ENCODE results near the gene PGAP2.
"Not testable (repeated sequence)": the region's sequence is repeated elsewhere in the genome, so short reads cannot be mapped to it uniquely, and the experiment has no call there.

The PGAP2 gene

DNA sequence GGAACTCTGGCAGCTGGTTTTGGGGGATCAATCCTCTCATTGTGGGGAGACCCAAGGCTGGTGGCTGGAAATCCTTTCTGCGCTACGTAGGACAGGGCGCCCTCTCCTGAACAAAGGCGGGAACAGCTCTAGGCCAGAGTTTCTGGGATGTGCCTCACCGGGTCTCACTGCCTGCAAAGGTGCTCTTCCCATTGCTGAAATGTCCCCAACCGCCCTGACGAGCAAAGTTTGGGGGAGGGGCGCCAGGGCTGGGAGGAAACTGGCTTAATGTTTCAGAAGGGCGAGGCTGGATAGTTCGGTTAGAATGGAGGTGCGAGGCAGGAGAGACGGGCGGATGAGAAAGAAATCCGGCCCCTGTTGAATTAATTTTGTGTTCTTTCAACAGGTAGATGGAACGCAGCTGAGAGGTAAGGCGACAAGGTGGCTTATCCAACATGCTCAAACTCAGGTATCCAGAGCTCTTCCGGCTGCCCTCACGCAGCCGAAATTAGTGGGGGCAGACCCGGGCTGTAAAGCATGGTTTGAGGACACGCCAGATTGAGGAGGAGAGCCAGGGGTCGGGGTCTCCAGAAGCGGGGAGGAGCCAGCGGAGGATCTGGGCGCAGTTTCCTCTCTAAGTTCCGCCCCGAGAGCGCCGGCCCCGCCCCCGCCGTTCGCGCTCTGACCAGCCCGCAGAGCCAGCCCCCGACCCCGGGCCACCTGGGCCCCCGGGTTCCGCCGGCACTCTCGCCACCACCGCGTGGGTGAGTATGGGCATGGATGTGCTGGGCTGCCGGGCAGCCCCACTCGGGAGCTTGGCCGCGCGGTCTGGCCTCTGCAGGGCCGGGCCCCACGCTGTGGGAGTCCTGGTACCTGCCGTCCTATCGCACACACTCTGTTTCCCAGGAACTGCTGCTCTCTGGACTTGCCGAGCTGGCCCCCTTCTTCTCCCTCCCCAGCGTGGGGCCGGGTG, at the start of gene PGAP2:
PGAP2 (plus strand) TSS at position 652 of the 952 bp plus-strand sequence. CDS start 2,700 bp downstream, outside the sequence.
- DNase-seq (ENCODE audit: extremely low read depth in 1 of 2, low read depth in 1 of 2), result peak in 1 of 2 donors; percentile 29

DNA sequence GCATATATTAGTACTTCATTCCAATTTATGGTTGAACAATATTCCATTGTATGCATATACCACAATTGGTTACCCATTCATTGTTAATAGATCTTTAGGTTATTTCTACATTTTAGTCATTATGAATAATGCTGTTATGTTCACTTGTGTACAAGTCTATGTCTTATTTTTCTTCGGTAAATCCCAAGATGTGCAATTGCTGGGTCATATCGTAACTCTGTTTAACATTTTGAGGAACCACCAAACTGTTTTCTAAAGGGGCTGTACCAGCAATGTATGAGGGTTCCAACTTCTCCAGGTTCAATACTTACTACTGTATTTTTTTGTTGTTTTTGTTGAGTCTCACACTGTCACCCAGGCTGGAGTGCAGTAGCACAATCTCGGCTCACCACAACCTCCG, 44.1 kb upstream of the PGAP2 start:
- no peak for DNase-seq (ENCODE audit: extremely low read depth in 1 of 2, low read depth in 1 of 2)

DNA sequence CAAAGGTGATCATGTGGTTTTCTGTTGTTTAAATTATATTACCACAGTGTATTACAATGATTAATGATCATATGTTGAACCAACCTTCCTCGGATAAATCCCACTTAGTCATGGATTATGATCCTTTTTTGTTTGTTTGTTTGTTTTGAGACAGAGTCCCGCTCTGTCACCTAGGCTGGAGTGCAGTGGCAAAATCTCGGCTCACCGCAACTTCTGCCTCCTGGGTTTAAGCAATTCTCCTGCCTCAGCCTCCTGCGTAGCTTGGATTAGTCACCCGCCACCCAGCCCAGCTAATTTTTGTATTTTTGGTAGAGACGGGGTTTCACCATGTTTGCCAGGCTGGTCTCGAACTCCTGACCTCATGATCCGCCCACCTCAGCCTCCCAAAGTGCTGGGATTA, 41.5 kb upstream of the PGAP2 start:
- DNase-seq (ENCODE audit: extremely low read depth in 1 of 2, low read depth in 1 of 2), result not testable (repeated sequence)

DNA sequence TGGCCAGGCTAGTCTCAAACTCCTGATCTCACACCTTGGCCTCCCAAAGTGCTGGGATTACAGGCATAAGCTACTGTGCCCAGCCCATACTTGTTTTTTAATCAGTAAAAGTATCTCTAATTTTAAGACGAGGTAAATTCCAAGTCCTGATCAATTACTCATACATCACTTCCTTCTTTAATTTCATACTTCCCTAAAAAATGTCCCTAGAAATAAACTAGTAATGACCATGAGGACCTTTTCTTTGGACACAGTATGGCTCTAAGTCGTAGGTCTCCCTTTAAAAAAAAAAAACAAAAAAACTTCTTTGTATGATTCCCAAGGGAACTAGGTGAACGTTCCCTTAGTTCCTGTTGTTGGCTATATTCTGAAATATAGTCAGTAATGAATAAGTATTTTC, 40.8 kb upstream of the PGAP2 start:
- no peak for DNase-seq (ENCODE audit: extremely low read depth in 1 of 2, low read depth in 1 of 2)

- DNase-seq (ENCODE audit: extremely low read depth in 1 of 2, low read depth in 1 of 2), result no peak
These were observed 35.2 kb upstream of the PGAP2 start for GRCh38 chr11:3773180-3773579.

- no peak for DNase-seq (ENCODE audit: extremely low read depth in 1 of 2, low read depth in 1 of 2)
These were observed 32.5 kb upstream of the PGAP2 start for GRCh38 chr11:3775736-3776406.

DNA sequence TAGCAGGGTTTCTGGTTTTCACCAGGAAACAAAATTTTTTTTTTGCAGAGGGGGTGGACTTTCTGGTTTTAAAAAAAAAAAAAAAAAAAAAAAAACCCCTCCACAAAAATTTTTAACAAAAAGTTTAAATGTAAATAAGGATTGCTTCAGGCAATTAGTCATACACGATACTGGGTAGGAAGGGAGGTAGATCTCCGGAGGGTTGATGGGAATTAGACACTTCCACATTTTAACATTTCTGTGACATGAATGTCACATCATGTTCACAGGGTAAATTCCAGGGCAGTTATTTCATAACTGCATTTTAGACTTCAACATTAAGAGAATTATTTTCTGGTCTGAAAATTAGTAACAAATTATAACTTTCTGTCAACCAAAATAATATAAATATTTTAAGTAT, 26.9 kb upstream of the PGAP2 start:
- no peak for DNase-seq (ENCODE audit: extremely low read depth in 1 of 2, low read depth in 1 of 2)

DNA sequence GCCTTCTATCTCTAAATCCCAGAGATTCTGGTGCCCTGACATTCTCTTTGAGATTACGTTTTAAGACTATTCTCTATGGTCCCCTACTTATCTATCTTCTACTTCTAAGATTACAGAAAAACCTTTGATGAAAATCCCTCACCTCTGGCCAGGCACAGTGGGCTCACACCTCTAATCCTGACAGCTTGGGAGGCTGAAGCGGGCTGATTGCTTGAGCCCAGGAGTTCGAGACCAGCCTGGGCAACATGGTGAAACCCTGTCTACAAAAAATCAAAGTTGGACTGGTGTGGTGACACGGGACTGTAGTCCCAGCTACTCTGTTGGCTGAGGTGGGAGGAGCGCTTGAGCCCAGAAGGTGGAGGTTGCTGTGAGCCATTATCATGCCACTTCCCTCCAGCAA, 25.4 kb upstream of the PGAP2 start:
- no peak for DNase-seq (ENCODE audit: extremely low read depth in 1 of 2, low read depth in 1 of 2)

GRCh38 chr11:3783611-3784010, 24.7 kb upstream of the PGAP2 start:
- no peak for DNase-seq (ENCODE audit: extremely low read depth in 1 of 2, low read depth in 1 of 2)

DNA sequence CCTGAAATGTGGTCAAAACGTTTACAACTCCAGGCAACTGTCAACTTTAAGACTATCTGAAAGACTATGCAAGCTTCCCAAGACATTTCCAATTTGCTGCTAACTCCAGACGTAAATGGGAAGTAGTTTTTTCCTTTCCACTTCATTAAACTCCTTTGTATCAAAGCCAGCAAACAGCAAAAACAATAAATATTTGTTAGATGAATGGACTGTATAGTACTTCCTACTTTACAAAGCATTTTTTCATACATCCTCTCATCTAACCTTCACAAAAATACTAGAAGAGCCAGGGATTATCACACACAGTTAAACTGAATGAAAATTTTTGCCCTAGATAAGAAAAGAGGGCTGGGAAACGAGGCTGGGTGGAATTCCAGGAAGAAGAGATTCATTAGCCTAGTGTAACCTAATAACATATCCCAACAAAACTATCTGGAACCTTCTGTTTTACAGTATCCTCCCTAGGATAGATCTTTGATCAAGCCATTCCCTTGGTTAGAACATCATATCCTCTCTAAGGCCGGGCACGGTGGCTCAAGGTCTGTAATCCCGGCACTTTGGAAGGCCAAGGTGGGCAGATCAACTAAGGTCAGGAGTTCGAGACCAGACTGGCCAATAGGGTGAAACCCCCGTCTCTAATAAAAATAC, 21.5 kb upstream of the PGAP2 start:
- no peak for DNase-seq (ENCODE audit: extremely low read depth in 1 of 2, low read depth in 1 of 2)

GRCh38 chr11:3794387-3794786, 14.0 kb upstream of the PGAP2 start:
- DNase-seq (ENCODE audit: extremely low read depth in 1 of 2, low read depth in 1 of 2), result not testable (repeated sequence)

DNA sequence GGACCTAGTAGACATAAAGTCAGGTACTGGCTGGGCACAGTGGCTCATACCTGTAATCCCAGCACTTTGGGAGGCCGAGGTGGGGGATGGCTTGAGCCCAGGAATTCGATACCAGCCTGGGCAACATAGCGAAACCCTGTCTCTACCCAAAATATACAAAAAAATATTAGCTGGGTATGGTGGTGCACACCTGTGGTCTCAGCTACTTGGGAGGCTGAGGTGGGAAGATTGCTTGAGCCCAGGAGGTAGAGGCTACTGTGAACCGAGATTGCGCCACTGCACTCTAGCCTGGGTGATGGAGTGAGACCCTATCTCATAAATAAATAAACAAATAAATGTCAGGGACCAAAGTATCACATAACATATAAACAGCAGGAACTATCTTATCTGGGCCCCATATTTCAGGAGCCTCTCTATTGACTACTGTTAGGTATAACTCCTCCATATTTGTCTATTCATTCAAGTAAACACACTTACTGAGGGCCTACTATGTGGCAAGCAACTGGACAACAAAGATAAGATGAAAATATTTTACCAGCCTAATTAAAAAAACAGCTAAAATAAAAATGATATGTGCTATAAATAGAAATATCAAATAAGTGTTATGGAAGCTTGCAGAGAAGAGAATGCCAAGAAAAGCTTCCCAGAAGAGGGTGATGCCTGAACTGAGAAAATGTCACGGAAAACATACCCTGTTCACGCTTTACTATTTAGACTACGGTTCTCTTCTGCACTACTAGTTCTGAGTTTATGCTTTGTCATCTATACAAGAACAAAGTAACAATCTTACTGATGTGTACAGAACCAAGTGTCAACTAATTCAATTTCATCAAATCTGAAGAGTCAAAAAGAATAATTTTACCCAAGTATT, 13.0 kb upstream of the PGAP2 start:
- DNase-seq (ENCODE audit: extremely low read depth in 1 of 2, low read depth in 1 of 2), result no peak

DNA sequence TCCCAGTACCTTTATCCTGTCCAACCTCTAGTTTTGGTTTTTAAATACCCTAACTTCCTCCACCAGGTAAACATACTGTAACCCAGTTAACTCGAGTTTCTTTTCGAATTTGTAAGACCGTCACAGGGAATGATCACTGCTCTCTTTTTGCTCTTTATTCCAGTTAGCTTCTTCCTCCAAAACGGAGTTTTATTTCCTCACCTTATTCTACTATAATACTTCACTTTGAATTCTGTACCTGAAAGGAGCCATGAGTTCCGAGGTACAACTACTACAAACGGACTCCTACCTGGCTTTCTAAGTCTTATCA, 12.4 kb upstream of the PGAP2 start:
- DNase-seq (ENCODE audit: extremely low read depth in 1 of 2, low read depth in 1 of 2), result no peak

GRCh38 chr11:3796346-3796745, 12.0 kb upstream of the PGAP2 start:
- DNase-seq (ENCODE audit: extremely low read depth in 1 of 2, low read depth in 1 of 2), result no peak

DNA sequence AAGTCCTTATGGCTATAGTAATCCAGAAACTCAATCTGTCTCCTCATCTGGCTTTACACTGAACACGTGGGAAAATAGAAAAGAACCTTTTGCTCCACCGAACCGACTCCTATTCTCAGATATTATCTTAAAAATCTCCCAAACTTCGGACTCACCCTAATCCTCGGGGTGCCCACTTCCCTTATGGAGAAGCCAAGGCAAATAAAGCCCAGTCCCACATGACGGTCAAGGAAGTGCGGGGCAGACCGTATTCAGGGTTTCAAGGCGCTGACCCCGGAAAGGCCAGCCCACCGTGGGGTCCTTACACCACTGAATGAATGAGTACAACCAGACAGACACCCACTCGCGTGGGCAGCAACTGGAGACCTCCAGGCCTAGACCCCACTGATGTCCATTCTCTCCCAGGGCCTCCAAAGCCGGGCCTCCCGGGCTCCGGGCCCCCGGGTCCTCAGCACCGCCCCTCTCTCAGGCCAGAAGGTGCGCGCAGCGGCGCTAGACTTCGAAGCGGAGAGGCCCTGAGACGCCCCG, 11.5 kb upstream of the PGAP2 start:
- no peak for DNase-seq (ENCODE audit: extremely low read depth in 1 of 2, low read depth in 1 of 2)

GRCh38 chr11:3797329-3798090, 10.8 kb upstream of the PGAP2 start, which contains the start of gene NUP98:
NUP98 (minus strand) TSS chr11:3797554; CDS start chr11:3782117, 15,437 bp downstream.
- DNase-seq (ENCODE audit: extremely low read depth in 1 of 2, low read depth in 1 of 2), result peak; percentile 99 to 100

DNA sequence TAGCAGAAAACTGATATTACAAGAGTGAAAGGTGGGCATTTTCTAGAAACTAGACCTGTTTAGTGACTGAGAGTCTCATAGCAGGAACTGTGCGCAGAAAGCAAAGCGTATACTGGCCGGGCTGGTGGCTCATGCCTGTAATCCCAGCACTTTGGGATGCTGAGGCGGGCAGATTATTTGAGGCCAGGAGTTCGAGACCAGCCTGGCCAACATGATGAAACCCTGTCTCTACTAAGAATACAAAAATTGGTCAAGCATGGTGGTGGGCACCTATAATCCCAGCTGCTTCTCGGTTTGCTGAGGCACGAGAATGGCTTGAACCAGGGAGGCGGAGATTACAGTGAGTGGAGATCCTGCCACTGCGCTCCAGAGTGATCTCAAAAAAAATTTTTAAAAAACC, 9.2 kb upstream of the PGAP2 start:
- no peak for DNase-seq (ENCODE audit: extremely low read depth in 1 of 2, low read depth in 1 of 2)

DNA sequence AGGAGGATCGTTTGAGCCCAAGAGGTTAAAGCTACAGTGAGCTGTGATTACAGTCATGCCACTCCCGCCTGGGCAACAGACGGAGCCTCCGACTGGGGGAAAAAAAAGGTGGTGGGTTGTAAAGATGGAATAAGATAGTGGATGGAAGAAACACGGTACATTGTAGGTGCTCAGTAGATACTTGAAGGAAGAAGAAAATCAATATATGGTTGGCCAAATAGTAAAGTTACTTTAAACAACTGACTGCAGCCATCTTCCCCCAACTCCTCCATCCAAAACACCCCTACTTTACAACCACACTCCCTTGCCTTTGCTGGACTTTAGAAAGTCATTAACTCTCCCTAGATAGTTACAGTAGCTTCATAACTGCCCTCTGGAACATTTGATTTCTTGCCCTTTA, 8.5 kb upstream of the PGAP2 start:
- no peak for DNase-seq (ENCODE audit: extremely low read depth in 1 of 2, low read depth in 1 of 2)

- no peak for DNase-seq (ENCODE audit: extremely low read depth in 1 of 2, low read depth in 1 of 2)
These were observed 6.2 kb upstream of the PGAP2 start for GRCh38 chr11:3802011-3802790.
